Measurements from ENCODE around the gene NXPH3.

The NXPH3 gene

DNA sequence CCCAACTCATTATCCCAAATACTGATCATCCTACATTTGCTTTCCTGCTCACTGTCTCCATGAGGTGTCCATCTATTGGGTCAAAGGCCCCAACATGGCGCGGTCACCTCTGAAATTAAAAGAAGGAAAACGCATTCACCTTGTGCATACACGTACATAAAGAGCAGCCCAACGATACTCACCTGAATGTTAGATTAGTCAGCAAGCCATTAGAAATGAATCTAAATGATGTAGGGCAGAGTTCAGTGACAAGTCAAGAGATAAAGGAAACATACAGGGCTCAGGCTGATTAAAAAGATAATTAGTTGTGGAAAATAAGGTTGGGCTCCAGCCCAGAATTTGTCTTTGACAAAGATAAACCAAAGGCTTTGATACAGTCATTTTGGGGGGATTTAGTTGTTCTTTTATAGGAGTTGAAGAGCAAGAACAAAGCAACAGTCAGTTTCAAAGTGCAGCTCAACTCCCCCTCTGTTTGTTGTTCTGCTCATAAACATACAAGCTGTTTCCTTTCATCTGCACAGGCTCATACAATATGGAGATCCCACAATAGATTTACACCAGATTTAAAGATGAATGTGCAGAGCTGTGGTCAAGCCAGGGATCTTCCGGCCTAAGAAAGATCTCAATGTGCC lies 21.1 kb downstream of the NXPH3 start:
- no peak for DNase-seq

DNA sequence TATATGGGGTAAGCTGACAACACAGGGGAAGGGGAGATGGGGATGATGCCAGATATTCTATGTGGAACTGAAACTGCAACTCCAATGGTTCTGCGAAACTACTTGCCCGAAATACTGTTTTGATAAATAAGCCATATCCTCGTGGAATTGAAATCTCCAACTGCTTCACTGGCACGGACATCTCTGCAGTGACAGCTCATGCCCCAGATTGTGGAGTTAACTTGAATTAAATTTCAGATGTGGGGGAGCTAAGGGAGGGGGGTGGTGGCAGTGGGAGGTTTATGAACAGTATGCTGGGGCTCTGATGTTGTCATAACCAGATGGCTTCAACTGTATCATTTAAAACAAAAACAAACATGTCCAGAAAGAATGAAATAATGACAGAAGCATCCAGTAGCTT lies 21.8 kb downstream of the NXPH3 start:
- DNase-seq, result no peak

DNA sequence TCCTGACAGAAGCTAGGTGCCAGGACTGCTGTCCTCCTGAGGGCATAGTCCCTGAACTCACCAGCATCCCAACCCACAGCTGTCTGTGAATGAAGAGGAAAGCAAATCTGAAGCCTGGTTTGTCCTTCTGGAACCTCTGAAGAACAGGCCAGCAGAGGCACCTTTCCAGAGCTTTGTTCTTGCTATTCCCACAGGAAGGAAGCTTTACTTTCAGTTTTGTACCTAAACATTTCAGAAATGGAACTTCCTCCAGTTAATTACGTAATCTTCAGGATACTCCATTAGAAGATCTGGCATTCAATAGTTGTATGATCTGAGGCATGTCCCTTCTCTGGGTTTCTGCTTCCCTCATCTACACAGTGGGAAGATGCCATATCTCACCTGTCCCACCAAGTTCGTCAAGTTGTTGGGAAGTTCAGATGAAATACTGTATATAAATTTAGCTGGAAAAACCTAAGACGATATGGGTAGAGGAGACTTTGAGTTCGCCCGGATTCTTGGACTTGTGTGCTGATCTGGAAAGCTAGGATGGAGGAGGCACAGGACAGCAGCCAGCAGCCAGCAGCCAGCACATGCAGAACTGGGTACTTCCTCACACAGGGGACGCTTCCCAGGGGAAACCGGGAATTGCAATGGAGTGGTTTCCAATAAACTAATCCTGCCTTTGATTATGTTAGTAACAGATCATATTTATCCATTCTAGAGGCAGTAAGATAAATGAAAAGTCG lies 22.4 kb downstream of the NXPH3 start:
- DNase-seq, result no peak

DNA sequence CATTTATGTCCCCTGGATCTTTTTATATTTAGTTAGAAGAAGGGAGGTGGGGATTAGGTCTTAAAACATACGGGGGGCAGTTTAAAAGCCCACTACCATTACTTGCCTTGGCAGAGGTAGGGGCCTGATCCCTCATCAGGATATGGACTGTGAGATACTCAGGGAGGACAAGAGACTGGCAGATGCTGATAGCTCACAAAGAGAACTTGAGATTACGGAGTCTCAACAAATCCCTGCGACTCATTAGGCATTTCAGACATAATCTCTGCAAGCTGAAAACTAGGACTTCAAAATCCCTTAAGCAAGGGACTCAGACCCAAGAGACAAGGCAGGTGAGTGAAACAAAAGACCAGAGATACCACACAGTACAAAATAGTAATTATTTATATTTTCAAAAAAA lies 23.2 kb downstream of the NXPH3 start:
- no peak for DNase-seq

DNA sequence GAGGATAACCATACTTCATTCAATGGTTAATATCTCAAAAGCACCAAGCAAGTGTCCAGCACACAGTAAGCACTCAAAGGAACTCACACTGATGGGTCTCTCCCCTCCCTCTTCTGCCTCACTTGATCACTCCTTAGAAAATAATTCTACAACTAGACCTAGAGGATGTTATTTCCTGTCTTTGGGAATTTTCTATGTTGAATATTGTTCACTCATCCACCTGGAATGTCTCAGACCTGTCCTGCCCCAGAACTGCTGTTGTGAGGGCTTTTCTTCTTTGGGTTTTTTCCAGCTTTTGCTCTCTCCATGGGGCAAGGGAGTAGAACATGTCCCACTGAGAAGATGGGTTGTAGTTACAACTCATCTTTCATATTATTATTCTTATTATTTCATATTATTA lies 25.3 kb downstream of the NXPH3 start:
- DNase-seq, result no peak

DNA sequence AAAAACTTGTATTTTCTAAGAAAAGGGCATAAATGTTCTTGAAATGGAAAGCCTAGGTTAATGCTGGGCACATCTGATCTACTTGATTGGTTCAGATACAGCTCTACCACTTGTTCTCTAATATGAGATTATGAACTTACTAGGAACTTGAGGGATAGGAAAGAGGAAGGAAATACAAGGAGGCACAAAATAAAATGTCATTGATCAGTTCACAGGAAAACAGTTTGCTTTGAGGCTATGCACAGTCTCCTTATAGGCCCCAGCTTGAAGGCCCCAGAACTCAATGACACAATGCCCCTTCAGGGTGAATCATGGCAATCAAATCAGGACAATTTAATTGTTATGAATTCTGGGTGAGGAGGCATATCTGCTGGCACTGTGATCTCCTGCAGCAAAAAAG lies 27.1 kb downstream of the NXPH3 start:
- DNase-seq, result no peak

DNA sequence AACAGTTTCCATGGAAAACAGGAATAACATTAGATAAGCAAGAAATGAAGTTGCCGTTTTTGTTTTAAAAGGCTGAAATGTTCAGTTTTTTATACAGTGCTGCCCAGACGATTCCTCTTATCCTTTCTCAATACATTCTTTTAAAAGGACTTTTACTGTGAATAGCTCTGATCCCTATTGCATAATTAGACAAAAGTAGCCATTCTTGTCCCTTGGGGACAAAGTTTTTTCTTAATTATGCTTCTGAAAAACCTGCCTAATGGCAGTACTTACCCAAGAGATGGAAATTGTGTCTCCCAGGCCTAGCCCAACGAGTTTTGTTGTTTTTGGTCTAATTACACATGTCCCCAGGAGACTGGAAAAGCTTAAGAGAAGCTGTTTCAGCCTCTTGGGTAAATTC lies 27.6 kb downstream of the NXPH3 start:
- DNase-seq, result no peak

DNA sequence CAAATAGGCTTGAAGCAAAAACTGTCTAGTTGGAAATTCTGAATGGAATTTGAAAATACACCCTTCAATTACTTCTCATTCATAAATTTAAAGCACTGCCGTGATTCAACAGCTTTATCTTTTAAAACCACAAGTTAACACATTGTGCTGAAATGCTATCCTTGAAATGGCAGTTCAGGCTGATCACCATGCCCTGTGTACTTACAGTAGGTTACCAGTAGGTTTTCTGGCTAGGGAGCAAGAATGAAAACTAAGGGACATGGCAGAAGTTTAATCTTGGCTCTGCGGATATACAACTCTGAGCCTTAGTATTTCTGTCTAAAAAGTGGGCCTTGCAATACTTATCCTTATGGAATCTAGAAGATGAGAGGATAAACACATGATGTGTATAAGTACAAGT lies 28.0 kb downstream of the NXPH3 start:
- DNase-seq, result no peak

DNA sequence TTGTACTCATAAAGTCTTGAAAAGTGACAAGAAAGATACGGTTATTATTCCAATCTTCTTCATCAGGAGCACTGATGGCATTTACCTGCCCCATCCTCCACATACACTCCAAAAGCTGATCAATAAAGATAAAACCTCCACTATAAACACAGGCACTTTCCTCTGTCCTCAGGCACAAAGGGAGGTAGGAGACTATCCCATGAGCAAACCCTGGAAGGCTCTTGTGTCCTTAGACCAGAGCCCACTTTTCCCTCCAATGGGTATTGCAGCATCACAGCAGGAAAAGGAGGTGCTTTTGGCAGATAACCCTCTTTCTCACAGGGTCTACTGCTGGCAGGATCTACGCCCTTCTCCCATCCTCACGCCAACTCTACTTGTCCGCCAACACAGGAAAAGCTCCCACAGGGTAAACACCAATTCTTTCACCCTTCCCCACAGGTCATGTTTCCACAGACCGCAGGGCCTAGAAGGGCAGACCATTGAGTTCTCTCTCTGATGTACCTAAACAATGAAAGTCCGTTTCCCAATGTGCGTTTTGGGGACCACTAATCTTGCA lies 28.7 kb downstream of the NXPH3 start:
- no peak for DNase-seq

DNA sequence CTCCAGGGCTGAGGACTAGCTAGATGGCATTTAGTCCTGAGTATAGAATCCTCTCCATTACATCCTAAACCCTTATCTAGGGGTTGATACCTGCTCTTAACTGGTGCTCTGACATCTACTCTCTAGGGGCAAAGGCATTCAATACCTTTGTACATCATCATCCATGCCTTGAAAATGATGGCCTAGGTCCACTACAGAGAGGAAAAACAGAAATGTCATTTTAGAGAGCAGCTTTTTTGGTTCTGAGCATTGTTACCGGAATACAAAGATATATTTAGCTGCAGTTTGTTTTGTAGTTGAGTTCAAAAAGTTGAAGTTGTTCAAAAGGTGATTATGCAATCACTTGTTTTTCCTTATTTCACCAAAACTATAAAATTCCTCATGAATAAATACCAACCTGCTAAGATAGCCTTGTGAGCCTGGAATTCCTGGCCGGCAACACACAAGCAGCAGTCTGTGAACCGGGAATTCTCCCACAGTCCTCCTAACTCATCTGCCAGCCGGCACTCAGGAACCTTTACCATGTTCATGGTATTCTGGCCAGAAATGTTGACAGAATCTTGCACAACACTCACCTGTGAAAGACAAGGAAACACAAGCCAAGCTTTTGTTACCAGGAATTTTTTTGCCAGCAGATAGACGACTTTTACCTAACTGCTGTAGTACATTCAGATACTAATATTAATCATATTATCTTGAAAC lies 35.4 kb downstream of the NXPH3 start:
- no peak for DNase-seq

DNA sequence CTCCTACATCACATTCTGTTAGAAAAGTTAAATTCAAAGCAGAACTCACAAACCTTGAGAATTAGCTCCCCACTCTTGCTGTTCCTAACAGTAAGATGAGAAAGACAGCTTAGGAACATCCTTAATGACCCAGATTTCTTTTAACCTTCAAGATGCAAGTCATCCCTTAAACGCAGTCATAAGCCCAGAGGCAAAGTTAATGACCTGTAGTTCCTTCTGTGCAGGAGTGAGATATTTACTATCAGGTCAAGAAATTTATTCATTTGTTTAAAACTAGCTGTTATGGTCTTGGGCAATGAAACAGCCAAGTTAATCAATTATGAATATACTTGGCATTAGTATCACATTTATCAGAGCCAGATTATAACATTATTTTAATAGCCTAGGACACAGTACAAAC lies 37.1 kb downstream of the NXPH3 start:
- no peak for DNase-seq

DNA sequence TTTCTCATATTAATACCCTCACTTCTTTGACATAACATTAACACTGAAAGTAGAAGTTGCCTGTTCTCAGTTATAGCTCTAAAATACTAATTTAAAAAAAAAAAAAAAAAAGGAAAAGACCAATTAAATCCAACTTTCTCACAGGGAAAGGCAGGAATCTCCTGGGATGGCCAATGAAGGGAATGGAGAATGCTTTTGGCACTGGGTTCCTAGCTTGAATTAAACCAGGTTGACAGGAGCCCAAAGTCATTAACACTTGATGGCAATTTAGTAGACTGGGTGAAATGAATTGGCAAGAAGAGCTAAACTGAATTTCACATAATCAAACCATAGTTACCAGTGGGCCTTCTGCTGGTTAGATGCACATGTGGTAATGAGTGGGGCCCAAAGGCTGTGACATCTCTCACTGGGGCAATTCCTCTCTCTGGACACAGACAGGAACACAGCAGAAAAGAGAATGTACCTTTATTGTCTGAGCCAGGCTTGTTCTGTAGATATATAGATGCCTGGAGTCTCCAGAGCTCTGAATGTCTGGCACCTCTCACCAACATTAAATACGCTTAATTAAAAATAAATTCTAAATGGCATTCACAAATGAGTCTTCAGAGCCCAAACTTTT lies 37.6 kb downstream of the NXPH3 start:
- DNase-seq, result no peak

DNA sequence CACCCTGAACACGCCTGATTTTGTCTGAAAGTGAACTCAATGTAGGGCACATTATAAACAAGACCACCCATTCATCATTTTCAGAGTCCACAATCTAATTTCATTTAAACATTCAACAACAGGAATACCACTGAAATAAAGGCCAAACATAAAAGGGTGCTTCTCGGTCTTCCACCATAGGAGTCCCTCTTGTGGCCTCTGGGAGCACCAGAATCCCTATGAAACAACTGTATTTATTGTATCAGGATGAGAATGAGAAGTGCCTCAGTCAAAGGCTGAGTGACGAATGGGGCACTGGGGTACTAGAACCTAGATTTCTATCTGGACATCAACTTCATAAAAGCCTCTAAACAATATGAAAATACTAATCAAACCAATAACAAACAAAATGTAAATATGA lies 40.4 kb downstream of the NXPH3 start:
- no peak for DNase-seq

DNA sequence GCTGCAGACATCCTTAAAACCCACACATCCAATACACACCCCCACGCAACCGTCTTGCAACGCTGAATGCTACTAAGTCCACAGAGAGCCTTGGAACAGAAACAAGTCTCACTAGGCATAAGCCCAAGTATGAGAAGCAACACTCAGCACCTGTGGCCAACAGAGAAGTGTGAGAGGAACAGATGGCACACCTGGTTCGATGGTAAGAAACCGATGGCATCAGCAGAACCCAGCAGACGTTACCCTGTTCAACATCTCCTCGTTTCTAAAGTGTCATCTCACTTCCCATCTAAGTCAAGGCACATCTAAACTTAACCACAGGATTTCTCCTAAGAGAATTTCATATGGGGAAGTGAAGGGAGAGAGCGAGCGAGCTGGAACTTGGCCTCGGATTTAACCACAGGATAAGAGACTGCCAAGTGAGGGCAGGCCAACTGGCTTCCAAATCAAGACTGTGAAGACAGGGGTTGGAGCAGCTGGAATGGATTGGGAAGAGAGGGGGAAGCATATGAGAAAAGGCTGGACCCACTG lies 41.0 kb downstream of the NXPH3 start:
- no peak for DNase-seq

DNA sequence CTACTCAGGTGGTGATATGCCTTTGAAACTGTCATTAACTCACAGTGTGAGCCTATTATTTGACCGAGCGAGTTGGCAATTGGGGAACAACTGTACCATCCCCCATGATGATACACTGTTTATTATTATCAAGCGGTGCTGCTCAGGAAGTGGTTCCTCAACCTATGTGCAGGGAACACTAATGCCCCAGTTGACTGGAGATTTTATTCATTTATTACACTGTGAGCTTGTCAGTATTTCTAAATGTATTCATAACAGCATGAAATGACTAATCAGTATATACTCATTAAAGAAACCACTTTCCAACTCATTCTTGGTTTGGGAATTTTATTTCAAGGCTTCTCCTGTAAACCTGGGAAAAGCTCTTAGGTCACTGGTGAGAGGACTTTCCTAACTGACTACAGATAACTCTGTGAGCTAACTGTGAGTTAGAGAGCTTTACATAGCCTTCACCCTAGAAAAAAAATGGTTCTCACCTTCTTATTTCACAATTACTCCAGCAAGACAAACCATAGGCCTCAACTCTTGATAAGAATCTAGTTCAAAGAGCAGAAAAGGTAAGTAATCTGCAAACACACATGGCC lies 42.4 kb downstream of the NXPH3 start:
- DNase-seq, result no peak

DNA sequence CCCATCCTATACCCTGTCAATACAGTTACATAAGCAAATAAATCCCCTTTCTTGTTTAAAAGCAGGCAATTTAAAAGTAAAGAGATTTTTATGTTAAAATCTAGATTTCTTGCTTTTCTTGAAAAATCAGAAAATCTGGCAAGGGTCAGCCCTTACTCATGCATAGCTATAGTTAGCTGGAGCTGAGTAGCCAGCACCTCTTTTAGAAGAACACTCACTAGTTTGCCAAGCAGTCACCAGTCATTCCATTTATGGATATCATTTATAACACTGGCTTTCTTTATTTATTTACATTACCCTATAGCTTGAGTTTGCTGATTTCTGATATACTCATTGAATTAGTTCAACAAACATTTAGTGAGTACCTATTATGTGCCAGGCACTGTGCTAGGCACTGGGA lies 45.7 kb downstream of the NXPH3 start:
- no peak for DNase-seq

DNA sequence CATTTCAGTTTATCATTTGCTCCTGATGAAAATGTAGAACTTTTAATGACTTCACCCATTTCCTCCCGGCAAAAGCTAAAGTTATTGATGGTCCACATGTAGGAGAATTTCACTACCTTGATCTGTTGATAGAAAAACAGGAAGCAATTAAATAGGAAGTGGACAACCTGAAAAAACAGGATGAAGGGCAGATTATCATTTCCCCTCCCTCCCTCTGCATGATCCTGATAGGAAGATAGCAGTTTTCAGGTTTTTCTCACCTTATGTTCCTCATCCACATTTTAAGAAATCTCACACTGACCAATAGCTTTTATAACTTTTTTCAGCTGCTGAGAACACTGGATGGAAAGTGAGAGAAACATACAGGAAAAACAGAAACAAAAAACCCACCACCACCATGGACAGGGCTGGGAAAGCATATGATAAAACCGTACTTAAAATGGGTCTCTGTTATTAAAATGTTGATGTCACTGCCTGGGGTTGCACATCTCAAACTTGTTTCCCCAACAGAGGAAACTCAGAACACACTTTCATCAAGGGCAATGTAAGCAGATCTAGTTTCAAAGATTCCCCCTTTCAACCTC lies 46.4 kb downstream of the NXPH3 start:
- DNase-seq, result no peak

DNA sequence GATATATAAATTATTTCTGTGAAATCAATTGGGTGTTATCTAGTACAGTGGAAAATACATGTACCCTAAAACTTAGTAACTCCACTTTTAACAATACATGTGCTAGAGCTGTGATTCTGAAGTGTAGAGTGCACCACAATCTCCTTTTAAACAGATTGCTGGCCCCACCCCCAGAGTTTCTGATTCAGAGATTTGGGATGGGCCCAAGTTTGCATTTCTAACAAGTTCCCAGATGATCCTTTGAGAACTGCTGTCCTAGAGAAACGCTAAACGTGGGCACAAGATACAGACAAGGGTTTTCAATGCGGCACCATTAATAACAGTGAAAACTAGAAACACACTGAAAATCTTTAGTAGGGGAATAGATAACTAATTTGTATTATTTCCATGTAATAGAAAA lies 49.2 kb downstream of the NXPH3 start:
- DNase-seq, result no peak

DNA sequence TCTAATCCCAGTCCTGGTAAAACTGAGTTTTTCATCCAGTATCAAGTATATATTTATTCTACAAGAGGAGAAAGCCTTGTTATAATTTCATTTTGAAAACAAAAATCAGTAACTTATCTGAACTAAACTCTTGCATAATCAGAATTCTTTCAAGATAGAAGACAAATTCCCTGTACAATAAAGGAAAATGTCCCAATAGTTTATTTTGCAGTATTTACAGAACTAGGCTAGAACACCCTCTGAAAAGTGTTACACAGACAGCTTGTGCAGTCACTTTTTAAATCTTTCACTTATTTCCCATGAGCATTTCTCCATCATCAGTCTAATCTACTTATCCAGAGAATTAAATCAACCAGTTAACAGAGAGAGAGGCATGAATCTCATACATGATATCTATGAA lies 53.8 kb downstream of the NXPH3 start:
- DNase-seq, result no peak

DNA sequence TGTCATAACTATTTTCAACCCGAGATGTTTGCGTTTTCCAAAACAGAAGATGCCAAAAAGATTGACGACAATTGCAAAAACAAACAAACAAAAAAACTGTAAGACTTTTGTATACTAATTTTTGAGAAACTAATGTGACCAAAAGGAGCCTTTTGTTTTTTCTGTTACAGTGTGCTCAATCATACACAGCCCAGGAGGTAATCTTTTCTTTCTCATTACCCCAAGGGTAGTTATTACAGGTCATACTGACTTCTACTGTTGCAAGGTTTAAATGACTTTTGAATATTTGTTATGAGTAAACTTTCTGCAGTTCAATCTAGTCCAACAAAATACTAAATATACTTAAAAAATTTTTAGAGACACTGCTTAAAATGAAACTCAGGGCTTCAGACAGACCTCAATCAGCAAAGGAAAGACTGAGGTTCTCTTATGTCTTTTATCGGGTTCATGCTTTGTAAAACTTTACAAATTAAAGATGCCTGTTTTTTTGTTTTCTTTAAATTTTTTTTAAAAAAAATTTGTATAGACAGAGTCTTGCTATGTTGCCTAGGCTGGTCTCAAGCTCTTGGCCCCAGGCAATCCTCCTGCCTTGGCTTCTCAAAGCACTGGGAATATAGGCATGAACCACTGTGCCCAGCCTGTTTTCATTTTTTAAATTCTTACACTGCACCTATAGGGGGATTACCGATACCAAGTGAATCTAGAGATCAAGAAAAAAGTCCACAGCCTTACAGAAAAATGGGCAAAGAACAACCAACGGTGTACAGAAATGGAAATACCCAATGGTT lies 54.6 kb downstream of the NXPH3 start:
- no peak for DNase-seq

DNA sequence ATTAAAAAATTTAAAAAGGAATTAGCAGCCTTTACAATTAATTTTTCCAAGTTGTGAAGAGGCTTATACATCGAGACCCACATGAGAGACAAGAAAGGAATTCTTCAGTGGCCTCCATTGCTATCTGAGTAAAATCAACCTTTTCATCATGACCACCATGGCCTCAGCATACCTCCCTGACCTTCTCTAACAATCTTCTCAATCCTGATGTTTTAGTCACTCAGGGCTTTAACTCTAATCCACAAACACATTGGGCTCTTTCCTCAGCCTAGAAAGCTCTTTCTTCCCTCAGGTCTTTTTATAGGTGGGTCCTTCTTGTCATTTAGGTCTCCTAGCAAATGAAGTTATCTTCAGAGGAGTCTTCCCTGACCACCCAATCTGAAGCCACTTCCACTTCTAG lies 55.8 kb downstream of the NXPH3 start:
- no peak for DNase-seq

Data from NCI-H1436 (cell line).